OCI-LY3 (cell line): ENCODE results near the gene ARHGAP10.
A peak's percentile ranks its signal among the peaks of the same experiment; 100 is the strongest.

Experiments used
- H2AFZ ChIP-seq: fragments of 200-600, 300-600 bp; shearing (Covaris generic); 2 replicates; pipeline ENCODE4 v1.6.0; 2014; ENCODE audit warnings: antibody characterized with exemption, low read depth, low read length
- H3K27ac ChIP-seq: fragments of 200-600, 300-600 bp; sonication (generic); 2 replicates; pipeline ENCODE4 v1.5.1; 2014; ENCODE audit warnings: mild to moderate bottlenecking, low read length, moderate library complexity, mixed read lengths
- H3K27me3 ChIP-seq: fragments of 200-600, 300-600 bp; sonication (generic); 2 replicates; pipeline ENCODE4 v1.6.1; 2014; ENCODE audit warnings: low read depth, low read length, mixed read lengths
- H3K36me3 ChIP-seq: fragments of 200-600, 300-600 bp; sonication (generic); replicated peaks from 2 replicates; pipeline ENCODE3; 2014; ENCODE audit warnings: low read depth, low read length, mixed read lengths
- H3K4me1 ChIP-seq: fragments of 300-600, 200-600 bp; sonication (generic); 2 replicates; pipeline ENCODE4 v1.6.1; 2014; ENCODE audit warnings: low read length, mixed read lengths
- H3K4me2 ChIP-seq: fragments of 200-600, 300-600 bp; sonication (generic); 2 replicates; pipeline ENCODE4 v1.6.1; 2014; ENCODE audit warnings: low read length, mixed read lengths
- H3K4me3 ChIP-seq: fragments of 300-600, 200-600 bp; sonication (generic); 2 replicates; pipeline ENCODE4 v1.5.1; 2014; ENCODE audit warnings: antibody characterized with exemption, mild to moderate bottlenecking, low read length, moderate library complexity
- H3K79me2 ChIP-seq: fragments of 300-600, 200-600 bp; shearing (Covaris generic); 2 replicates; pipeline ENCODE4 v1.6.1; 2014; ENCODE audit warnings: mild to moderate bottlenecking, low read length, mixed read lengths
- H3K9ac ChIP-seq: fragments of 300-600, 200-600 bp; shearing (Covaris generic); 2 replicates; pipeline ENCODE4 v1.6.0; 2014; ENCODE audit warnings: mild to moderate bottlenecking, low read length, moderate library complexity
- H3K9me3 ChIP-seq: fragments of 200-600, 300-600 bp; shearing (Covaris generic); 2 replicates; pipeline ENCODE4 v1.6.1; 2014; ENCODE audit warnings: low read length, mixed read lengths; ENCODE audit not compliant: insufficient read depth
- H4K20me1 ChIP-seq: fragments of 200-600, 300-600 bp; sonication (generic); 2 replicates; pipeline ENCODE4 v1.6.1; 2016; ENCODE audit warnings: low read length, mixed read lengths; ENCODE audit not compliant: insufficient read depth
- EZH2phosphoT487 ChIP-seq: fragments of 200-600 bp; shearing (Covaris generic); IDR thresholded peaks from 2 replicates; pipeline ENCODE4 v1.6.1; 2018; ENCODE audit warnings: antibody characterized with exemption, mixed run types, low read depth
- TF ChIP-seq, protein P1 (sequence below): fragments of 200-600, 300-600 bp; sonication (generic); IDR thresholded peaks from 2 replicates; pipeline ENCODE4 v1.5.1; 2014; ENCODE audit warnings: antibody characterized with exemption, low read length, low read depth

ARHGAP10 gene

DNA sequence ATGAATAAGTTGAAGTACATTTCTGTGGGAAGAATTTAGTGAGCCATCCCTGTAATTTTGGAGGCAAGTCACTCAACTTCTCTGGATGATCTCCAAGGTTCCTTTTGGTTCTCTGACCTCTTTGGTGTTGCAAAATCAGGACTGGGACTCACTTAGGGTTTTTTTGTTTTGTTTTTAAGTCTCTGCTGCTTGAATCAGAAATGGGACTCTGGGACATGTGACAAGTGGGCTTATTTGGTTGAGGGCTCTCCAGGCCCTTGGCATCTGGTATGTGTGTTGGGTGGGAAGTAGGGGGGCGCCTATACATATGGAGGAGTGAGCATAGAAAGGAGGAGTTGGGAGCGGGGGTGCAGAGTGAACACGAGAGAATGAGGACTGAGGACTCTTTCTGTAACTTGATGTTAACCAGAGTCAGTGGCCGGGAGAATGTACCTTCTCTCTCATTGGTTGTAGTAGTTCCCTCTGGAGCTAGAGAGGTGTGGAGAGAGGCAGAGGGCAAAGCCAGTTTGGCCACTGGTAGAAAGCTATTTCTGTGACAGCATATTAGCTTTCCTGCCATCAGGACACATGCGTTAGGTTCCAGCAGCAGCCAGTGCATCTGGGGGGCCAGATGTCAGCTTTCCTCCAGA is 1.9 kb downstream of the ARHGAP10 start:
- Histone ChIP-seq H3K4me2 (peak overlapping the region; percentile 90), H4K20me1 (peaks cover 9% of the 10 kb centered on the region; the same call in 1 of the 2 replicates), H3K79me2 (peaks cover 33% of the 10 kb centered on the region), H3K27ac (no peak overlapping the region), H3K4me3 (peak overlapping the region; percentile 76), H2AFZ (no peak overlapping the region), H3K9me3 (no peaks in the 10 kb centered on the region), H3K27me3 (peaks cover 12% of the 10 kb centered on the region), H3K4me1 (peaks cover 46% of the 10 kb centered on the region), H3K36me3 (no peaks in the 10 kb centered on the region), H3K9ac (peak overlapping the region; percentile 75; the same call in 1 of the 2 replicates)
- no peak for TF ChIP-seq EZH2phosphoT487
- TF ChIP-seq, protein P1, sequence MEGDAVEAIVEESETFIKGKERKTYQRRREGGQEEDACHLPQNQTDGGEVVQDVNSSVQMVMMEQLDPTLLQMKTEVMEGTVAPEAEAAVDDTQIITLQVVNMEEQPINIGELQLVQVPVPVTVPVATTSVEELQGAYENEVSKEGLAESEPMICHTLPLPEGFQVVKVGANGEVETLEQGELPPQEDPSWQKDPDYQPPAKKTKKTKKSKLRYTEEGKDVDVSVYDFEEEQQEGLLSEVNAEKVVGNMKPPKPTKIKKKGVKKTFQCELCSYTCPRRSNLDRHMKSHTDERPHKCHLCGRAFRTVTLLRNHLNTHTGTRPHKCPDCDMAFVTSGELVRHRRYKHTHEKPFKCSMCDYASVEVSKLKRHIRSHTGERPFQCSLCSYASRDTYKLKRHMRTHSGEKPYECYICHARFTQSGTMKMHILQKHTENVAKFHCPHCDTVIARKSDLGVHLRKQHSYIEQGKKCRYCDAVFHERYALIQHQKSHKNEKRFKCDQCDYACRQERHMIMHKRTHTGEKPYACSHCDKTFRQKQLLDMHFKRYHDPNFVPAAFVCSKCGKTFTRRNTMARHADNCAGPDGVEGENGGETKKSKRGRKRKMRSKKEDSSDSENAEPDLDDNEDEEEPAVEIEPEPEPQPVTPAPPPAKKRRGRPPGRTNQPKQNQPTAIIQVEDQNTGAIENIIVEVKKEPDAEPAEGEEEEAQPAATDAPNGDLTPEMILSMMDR = peak; percentile 33

- Histone ChIP-seq H3K9me3 (no peaks in the 10 kb centered on the region), H4K20me1 (peaks cover 9% of the 10 kb centered on the region; the same call in 1 of the 2 replicates), H2AFZ (no peak overlapping the region), H3K27me3 (peaks cover 12% of the 10 kb centered on the region), H3K4me3 (peak overlapping the region; percentile 76), H3K79me2 (peaks cover 33% of the 10 kb centered on the region), H3K4me1 (peaks cover 46% of the 10 kb centered on the region), H3K9ac (no peak overlapping the region), H3K36me3 (no peaks in the 10 kb centered on the region), H3K4me2 (peak overlapping the region; percentile 90), H3K27ac (no peak overlapping the region)
- TF ChIP-seq, protein P1 = no peak
- TF ChIP-seq EZH2phosphoT487 = no peak
These were observed 2.6 kb downstream of the ARHGAP10 start for GRCh38 chr4:147734496-147734895.

DNA sequence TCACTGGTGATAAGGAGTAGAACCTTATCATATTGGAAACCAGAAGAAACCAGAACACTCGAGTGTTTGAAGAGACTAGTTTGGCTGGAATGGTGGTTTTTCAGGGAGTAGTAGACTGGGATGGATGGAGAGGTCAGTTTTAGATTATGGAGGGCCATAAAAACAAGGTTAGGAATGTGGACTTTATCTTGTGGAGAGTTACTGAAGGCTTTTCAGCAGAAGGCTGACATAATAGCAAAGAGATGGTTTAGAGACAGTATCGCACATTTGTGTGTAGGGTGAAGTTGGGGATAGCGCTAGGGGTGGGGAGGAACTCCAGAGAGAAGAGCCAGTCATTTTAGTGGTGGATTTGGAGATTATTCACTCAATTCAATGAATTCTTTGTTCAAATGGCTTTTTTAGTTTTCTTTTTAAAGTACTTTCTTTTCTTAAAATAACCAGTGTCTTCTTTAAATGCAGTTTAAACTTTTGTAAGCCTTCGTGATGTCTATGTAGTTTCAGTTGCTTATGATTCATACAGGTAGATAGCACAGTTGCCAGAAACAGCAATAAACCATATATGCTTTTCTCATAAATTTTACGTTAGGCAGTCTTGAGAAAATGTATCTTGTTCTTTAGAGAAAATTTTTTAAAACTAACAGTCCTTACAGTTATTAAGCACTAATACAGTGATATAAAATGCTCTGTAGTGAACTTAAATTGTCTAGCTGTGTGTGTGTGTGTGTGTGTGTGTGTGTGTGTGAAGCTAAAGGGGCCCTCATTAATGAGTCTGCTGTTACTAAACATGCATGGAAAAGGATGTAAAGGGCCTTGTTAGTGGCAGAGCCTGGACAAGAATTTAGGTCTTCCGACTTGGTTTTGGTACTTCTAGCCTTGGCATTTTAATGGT is 3.8 kb downstream of the ARHGAP10 start:
- TF ChIP-seq, protein P1 = no peak
- no peak for TF ChIP-seq EZH2phosphoT487
- H3K9ac ChIP-seq = no peak overlapping the region
- H3K4me2 ChIP-seq = peak overlapping the region; percentile 90
- H3K79me2 ChIP-seq = peaks cover 33% of the 10 kb centered on the region
- peaks cover 41% of the 10 kb centered on the region for H3K4me1 ChIP-seq
- H3K4me3 ChIP-seq = no peak overlapping the region
- no peaks in the 10 kb centered on the region for H3K36me3 ChIP-seq
- H3K27me3 ChIP-seq = peaks cover 5% of the 10 kb centered on the region; the same call in 1 of the 2 replicates
- H4K20me1 ChIP-seq = peaks cover 9% of the 10 kb centered on the region; the same call in 1 of the 2 replicates
- no peak overlapping the region for H2AFZ ChIP-seq
- no peaks in the 10 kb centered on the region for H3K9me3 ChIP-seq
- H3K27ac ChIP-seq = no peak overlapping the region

- Histone ChIP-seq H2AFZ (no peak overlapping the region), H3K36me3 (no peaks in the 10 kb centered on the region), H3K79me2 (peaks cover 33% of the 10 kb centered on the region), H3K9me3 (no peaks in the 10 kb centered on the region), H3K9ac (no peak overlapping the region), H3K27ac (no peak overlapping the region), H3K27me3 (peaks cover 5% of the 10 kb centered on the region; the same call in 1 of the 2 replicates), H3K4me3 (no peak overlapping the region), H3K4me1 (peaks cover 35% of the 10 kb centered on the region), H4K20me1 (peaks cover 9% of the 10 kb centered on the region; the same call in 1 of the 2 replicates), H3K4me2 (no peak overlapping the region)
- TF ChIP-seq, protein P1 = no peak
These were observed 4.6 kb downstream of the ARHGAP10 start for GRCh38 chr4:147736458-147736857.
